ENCODE data around the gene FTL.

Gene FTL

Small RNAs within 50 kb of the gene (small RNA-seq; reads per million reads assigned to genes)
- gene AC026803.1 (0 to 0.03 reads per million in 2 experiments), gene MIR6798 (0 to 0.09 reads per million in 2 experiments)
